Astrocyte (in vitro differentiated cells and primary cell): ENCODE data around the gene KCNQ4. TPM values are rescaled to one million over a fixed set of nuclear protein-coding genes. Genes with fewer than 3 reads are reported as not detected.

Experiments used
- DNase-seq: peaks from one replicate; pipeline ENCODE4 v3.0.0-alpha.2; 2010; ENCODE audit warnings: low read depth
- FAIRE-seq: peaks from 2 replicates; lab custom pipeline; 2011; peaks lifted over from hg19 to GRCh38; lab: Jason Lieb, UNC
- H2AFZ ChIP-seq: 2 replicates; pipeline ENCODE4 v1.6.0; 2012; ENCODE audit warnings: low read depth, low read length, inconsistent platforms
- H3K27ac ChIP-seq: 2 replicates; pipeline ENCODE4 v1.5.1; 2011; ENCODE audit warnings: low read depth, low read length, inconsistent platforms
- H3K27me3 ChIP-seq: 2 replicates; pipeline ENCODE4 v1.6.0; 2011; ENCODE audit warnings: low read length, inconsistent platforms; ENCODE audit not compliant: insufficient read depth
- H3K36me3 ChIP-seq: 2 replicates; pipeline ENCODE4 v1.5.1; 2011; ENCODE audit warnings: low read length, inconsistent platforms; ENCODE audit not compliant: insufficient read depth
- H3K4me1 ChIP-seq: 2 replicates; pipeline ENCODE4 v1.5.1; 2011; ENCODE audit warnings: low read length, inconsistent platforms; ENCODE audit not compliant: insufficient read depth
- H3K4me2 ChIP-seq: 2 replicates; pipeline ENCODE4 v1.6.0; 2012; ENCODE audit warnings: low read length, inconsistent platforms
- H3K4me3 ChIP-seq: 2 replicates; pipeline ENCODE4 v1.5.1; 2011; ENCODE audit warnings: low read depth, mild to moderate bottlenecking, low read length, inconsistent platforms; ENCODE audit not compliant: insufficient read depth
- H3K79me2 ChIP-seq: 2 replicates; pipeline ENCODE4 v1.6.0; 2012; ENCODE audit warnings: mild to moderate bottlenecking, low read length, inconsistent platforms; ENCODE audit not compliant: insufficient read depth
- H3K9ac ChIP-seq: 2 replicates; pipeline ENCODE4 v1.6.0; 2012; ENCODE audit warnings: mild to moderate bottlenecking, low read length, inconsistent platforms
- H3K9me3 ChIP-seq: 2 replicates; pipeline ENCODE4 v1.5.1; 2012; ENCODE audit warnings: low read depth, mild to moderate bottlenecking, low read length, inconsistent platforms; ENCODE audit not compliant: insufficient read depth
- H4K20me1 ChIP-seq: 2 replicates; pipeline ENCODE4 v1.6.0; 2012; ENCODE audit warnings: low read length, inconsistent platforms; ENCODE audit not compliant: insufficient read depth
- H3K27ac Mint-ChIP-seq: one replicate; pipeline ENCODE4 v1.8.0; 2021; ENCODE audit warnings: mild to moderate bottlenecking, mixed read lengths; ENCODE audit not compliant: unreplicated experiment
- H3K27me3 Mint-ChIP-seq: one replicate; pipeline ENCODE4 v1.8.0; 2021; ENCODE audit warnings: low read depth, mixed read lengths; ENCODE audit not compliant: unreplicated experiment
- H3K36me3 Mint-ChIP-seq: one replicate; pipeline ENCODE4 v1.8.0; 2021; ENCODE audit warnings: low read depth, mixed read lengths; ENCODE audit not compliant: unreplicated experiment
- H3K4me1 Mint-ChIP-seq: one replicate; pipeline ENCODE4 v1.8.0; 2021; ENCODE audit warnings: low read depth, mixed read lengths; ENCODE audit not compliant: unreplicated experiment
- H3K4me3 Mint-ChIP-seq: one replicate; pipeline ENCODE4 v1.8.0; 2021; ENCODE audit warnings: mild to moderate bottlenecking, moderate library complexity, mixed read lengths; ENCODE audit not compliant: unreplicated experiment
- H3K9me3 Mint-ChIP-seq: one replicate; pipeline ENCODE4 v1.8.0; 2021; ENCODE audit warnings: mild to moderate bottlenecking, mixed read lengths; ENCODE audit not compliant: unreplicated experiment
- CTCF ChIP-seq: IDR thresholded peaks from 2 replicates; pipeline ENCODE4 v1.5.1; 2011; ENCODE audit warnings: low read depth, mild to moderate bottlenecking, inconsistent platforms, low read length, moderate library complexity; ENCODE audit not compliant: insufficient read depth
- EZH2 ChIP-seq: IDR thresholded peaks from 2 replicates; pipeline ENCODE4 v1.6.1; 2012; ENCODE audit warnings: mild to moderate bottlenecking, low read length, inconsistent platforms; ENCODE audit not compliant: insufficient read depth
- total RNA-seq: library from RNA; stranded (reverse); gene quantifications from 2 replicates; pipeline ENCODE4 v1.2.1, GENCODE V29; 2021

The KCNQ4 gene
- total RNA-seq, 1 donor from 2014 or later = 0.89 TPM

- no peak for FAIRE-seq
- no peak overlapping the region for H3K4me2 ChIP-seq
These were observed 68.1 kb downstream of the KCNQ4 start for GRCh38 chr1:40851643-40852042.

GRCh38 chr1:40853113-40853884 lies 69.7 kb downstream of the KCNQ4 start:
- Histone ChIP-seq H3K9me3 (no peaks in the 10 kb centered on the region), H3K9ac (no peak overlapping the region), H3K4me1 (no peaks in the 10 kb centered on the region), H4K20me1 (no peaks in the 10 kb centered on the region), H3K36me3 (no peaks in the 10 kb centered on the region), H3K27ac (no peak overlapping the region), H3K4me3 (no peak overlapping the region), H3K79me2 (no peaks in the 10 kb centered on the region), H3K27me3 (no peaks in the 10 kb centered on the region), H2AFZ (no peak overlapping the region), H3K4me2 (no peak overlapping the region)
- Mint-ChIP-seq H3K4me3 (no peak overlapping the region), H3K36me3 (no peaks in the 10 kb centered on the region), H3K27ac (no peak overlapping the region), H3K27me3 (peaks cover 39% of the 10 kb centered on the region), H3K9me3 (no peaks in the 10 kb centered on the region), H3K4me1 (no peaks in the 10 kb centered on the region)
- no peak for DNase-seq
- TF ChIP-seq CTCF = no peak
- no peak for TF ChIP-seq EZH2
- no peak for FAIRE-seq

More at GRCh38 chr1:40851643-40852042, 68.1 kb downstream of the KCNQ4 start:
- no peak overlapping the region for H3K4me3 Mint-ChIP-seq
- no peak for TF ChIP-seq EZH2
- no peak for TF ChIP-seq CTCF
- H3K9ac ChIP-seq = no peak overlapping the region
- no peak overlapping the region for H2AFZ ChIP-seq
- H3K79me2 ChIP-seq = no peaks in the 10 kb centered on the region
- no peak overlapping the region for H3K4me3 ChIP-seq
- peaks cover 29% of the 10 kb centered on the region for H3K27me3 Mint-ChIP-seq
- H3K36me3 Mint-ChIP-seq = no peaks in the 10 kb centered on the region
- no peaks in the 10 kb centered on the region for H3K27me3 ChIP-seq
- no peaks in the 10 kb centered on the region for H3K4me1 Mint-ChIP-seq
- no peaks in the 10 kb centered on the region for H3K9me3 Mint-ChIP-seq
- no peak for DNase-seq
- no peak overlapping the region for H3K27ac Mint-ChIP-seq
- no peaks in the 10 kb centered on the region for H3K4me1 ChIP-seq
- no peaks in the 10 kb centered on the region for H4K20me1 ChIP-seq
- no peaks in the 10 kb centered on the region for H3K9me3 ChIP-seq
- no peaks in the 10 kb centered on the region for H3K36me3 ChIP-seq
- H3K27ac ChIP-seq = no peak overlapping the region

- Mint-ChIP-seq H3K27ac (no peak overlapping the region), H3K27me3 (peaks cover 45% of the 10 kb centered on the region), H3K4me1 (no peaks in the 10 kb centered on the region), H3K36me3 (no peaks in the 10 kb centered on the region), H3K4me3 (no peak overlapping the region), H3K9me3 (no peaks in the 10 kb centered on the region)
- Histone ChIP-seq H3K27ac (no peak overlapping the region), H3K36me3 (no peaks in the 10 kb centered on the region), H3K4me1 (no peaks in the 10 kb centered on the region), H3K4me3 (no peak overlapping the region), H3K9ac (no peak overlapping the region), H3K79me2 (no peaks in the 10 kb centered on the region), H4K20me1 (no peaks in the 10 kb centered on the region), H3K27me3 (no peaks in the 10 kb centered on the region), H3K9me3 (no peaks in the 10 kb centered on the region), H2AFZ (no peak overlapping the region), H3K4me2 (no peak overlapping the region)
- TF ChIP-seq CTCF = no peak
- TF ChIP-seq EZH2 = no peak
- FAIRE-seq = no peak
- no peak for DNase-seq
These were observed 70.2 kb downstream of the KCNQ4 start for GRCh38 chr1:40853885-40854170.
